PC-9 (cell line): Measurements from ENCODE around the gene RLN2.

Experiments used
- CTCF ChIP-seq: fragments of 200-600 bp; sonication (generic); conservative IDR thresholded peaks from 2 replicates; pipeline ENCODE4 v1.6.1; 2017; ENCODE audit warnings: mixed run types, antibody characterized with exemption, mild to moderate bottlenecking, moderate library complexity
- EZH2 ChIP-seq: fragments of 200-600 bp; sonication (generic); IDR thresholded peaks from 2 replicates; pipeline ENCODE4 v1.8.0; 2017; ENCODE audit warnings: antibody characterized with exemption, low read depth

- TF ChIP-seq CTCF (no peak), EZH2 (no peak)
Observed at GRCh38 chr9:5326187-5326586, 21.7 kb upstream of the RLN2 start.
